SH-SY5Y (cell line): ENCODE data around the gene PRRX2.

Source experiments
- GATA2 ChIP-seq: IDR thresholded peaks from 2 replicates; pipeline ENCODE4 v1.6.1; 2011; ENCODE audit warnings: mild to moderate bottlenecking, low read depth, low read length
- GATA3 ChIP-seq: IDR thresholded peaks from 2 replicates; pipeline ENCODE4 v1.6.1; 2011; ENCODE audit warnings: low read depth, mild to moderate bottlenecking, low read length, moderate library complexity

- TF ChIP-seq GATA2: no peak
- TF ChIP-seq GATA3: no peak
Measured at GRCh38 chr9:129676287-129676686, 10.8 kb downstream of the PRRX2 start.
